ENCODE results near the gene RERE.

Gene RERE

GRCh38 chr1:8817412-8818324 is at the start of gene RERE:
TSS of gene RERE (minus strand) at chr1:8817640.
- peak; percentile 24 to 95 (median 86) for DNase-seq

- DNase-seq = peak in 1 of 51 donors; percentile 31
These were observed 49.5 kb upstream of the RERE start for GRCh38 chr1:8866792-8867415.

GRCh38 chr1:8866173-8866791 is 48.8 kb upstream of the RERE start:
- no peak for DNase-seq

- no peak for DNase-seq
These were observed 47.4 kb upstream of the RERE start for GRCh38 chr1:8864713-8865344.

GRCh38 chr1:8863794-8864233 is 46.4 kb upstream of the RERE start:
- DNase-seq = no peak

GRCh38 chr1:8863138-8863537 is 45.7 kb upstream of the RERE start:
- no peak for DNase-seq

- no peak for DNase-seq
These were observed 45.1 kb upstream of the RERE start for GRCh38 chr1:8862528-8862927.

GRCh38 chr1:8860738-8861516 is 43.5 kb upstream of the RERE start:
- DNase-seq = peak in 5 of 51 donors; percentile 17 to 34 (median 22)

- peak in 17 of 51 donors; percentile 12 to 59 (median 29) for DNase-seq
These were observed 41.7 kb upstream of the RERE start for GRCh38 chr1:8858888-8859706.

GRCh38 chr1:8858112-8858668 is 40.8 kb upstream of the RERE start:
- DNase-seq = no peak

- peak in 1 of 51 donors; percentile 19 for DNase-seq
These were observed 39.4 kb upstream of the RERE start for GRCh38 chr1:8856689-8857412.

GRCh38 chr1:8854240-8854639 is 36.8 kb upstream of the RERE start:
- DNase-seq = no peak

GRCh38 chr1:8851060-8851459 is 33.6 kb upstream of the RERE start:
- DNase-seq = no peak

GRCh38 chr1:8848663-8849386 is 31.4 kb upstream of the RERE start:
- DNase-seq = peak; percentile 25 to 95 (median 85)

- peak in 2 of 51 donors; percentile 11 to 14 for DNase-seq
These were observed 30.6 kb upstream of the RERE start for GRCh38 chr1:8847990-8848389.

GRCh38 chr1:8846263-8846662 is 28.8 kb upstream of the RERE start:
- no peak for DNase-seq

- no peak for DNase-seq
These were observed 28.0 kb upstream of the RERE start for GRCh38 chr1:8845104-8846097.
